Fibroblast of pulmonary artery (primary cell): ENCODE results near the gene ABCA12.

Experiments
- DNase-seq: peaks from one replicate; pipeline ENCODE4 v3.0.0-alpha.2; 2010; ENCODE audit warnings: low read depth
- H3K4me3 ChIP-seq: replicated peaks from 2 replicates; pipeline ENCODE4 v1.5.1; 2011; ENCODE audit warnings: low read depth, mild to moderate bottlenecking, control low read depth, low read length, moderate library complexity
- TF ChIP-seq, protein P1 (sequence below): IDR thresholded peaks from 2 replicates; pipeline ENCODE4 v1.5.1; 2011; ENCODE audit warnings: mild to moderate bottlenecking, control low read depth, low read length, inconsistent platforms; ENCODE audit errors: missing control alignments

The ABCA12 gene

DNA sequence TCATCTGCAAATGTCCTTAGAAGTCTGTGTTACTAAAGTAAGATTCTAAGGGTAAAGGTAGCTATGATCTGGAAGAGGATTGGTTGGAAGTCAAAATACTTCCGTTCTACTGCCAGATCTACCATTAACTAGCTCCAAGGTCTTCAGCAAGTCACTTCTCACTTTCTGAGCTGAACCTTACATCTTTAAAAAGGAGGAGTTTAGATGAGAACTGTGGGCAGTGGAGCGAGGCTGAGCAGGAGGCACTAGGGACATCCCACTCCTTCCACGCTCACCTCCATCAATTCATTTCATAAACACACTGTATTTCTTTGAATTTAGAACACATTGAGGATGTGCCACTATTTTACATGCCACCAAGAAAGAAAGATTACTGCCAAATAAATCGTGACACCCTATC, 143.0 kb downstream of the ABCA12 start:
- TF ChIP-seq, protein P1, sequence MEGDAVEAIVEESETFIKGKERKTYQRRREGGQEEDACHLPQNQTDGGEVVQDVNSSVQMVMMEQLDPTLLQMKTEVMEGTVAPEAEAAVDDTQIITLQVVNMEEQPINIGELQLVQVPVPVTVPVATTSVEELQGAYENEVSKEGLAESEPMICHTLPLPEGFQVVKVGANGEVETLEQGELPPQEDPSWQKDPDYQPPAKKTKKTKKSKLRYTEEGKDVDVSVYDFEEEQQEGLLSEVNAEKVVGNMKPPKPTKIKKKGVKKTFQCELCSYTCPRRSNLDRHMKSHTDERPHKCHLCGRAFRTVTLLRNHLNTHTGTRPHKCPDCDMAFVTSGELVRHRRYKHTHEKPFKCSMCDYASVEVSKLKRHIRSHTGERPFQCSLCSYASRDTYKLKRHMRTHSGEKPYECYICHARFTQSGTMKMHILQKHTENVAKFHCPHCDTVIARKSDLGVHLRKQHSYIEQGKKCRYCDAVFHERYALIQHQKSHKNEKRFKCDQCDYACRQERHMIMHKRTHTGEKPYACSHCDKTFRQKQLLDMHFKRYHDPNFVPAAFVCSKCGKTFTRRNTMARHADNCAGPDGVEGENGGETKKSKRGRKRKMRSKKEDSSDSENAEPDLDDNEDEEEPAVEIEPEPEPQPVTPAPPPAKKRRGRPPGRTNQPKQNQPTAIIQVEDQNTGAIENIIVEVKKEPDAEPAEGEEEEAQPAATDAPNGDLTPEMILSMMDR: no peak
- H3K4me3 ChIP-seq: no peak overlapping the region
- DNase-seq: no peak

- TF ChIP-seq, protein P1: no peak
- DNase-seq: no peak
- H3K4me3 ChIP-seq: no peak overlapping the region
These were observed 145.5 kb downstream of the ABCA12 start for GRCh38 chr2:214992911-214993310.

DNA sequence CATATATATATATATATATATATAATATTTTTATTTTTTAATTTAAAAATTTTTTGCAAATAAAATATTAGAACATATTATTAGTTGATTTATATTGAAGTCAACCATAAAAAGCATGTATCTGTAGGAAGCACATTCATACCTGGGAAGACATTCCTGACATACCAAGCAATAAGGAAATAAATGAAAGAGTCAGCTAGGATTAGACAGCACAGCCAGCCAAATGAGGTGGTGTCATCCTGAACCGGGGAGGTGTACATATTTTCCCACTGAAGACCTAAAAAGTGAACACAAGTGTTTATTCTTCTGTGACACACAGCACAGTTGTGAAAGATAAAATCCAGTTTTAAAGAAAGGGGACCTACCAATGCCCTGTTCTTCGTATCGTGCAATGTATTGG, 149.2 kb downstream of the ABCA12 start:
- no peak for DNase-seq

GRCh38 chr2:214987261-214987660, 151.2 kb downstream of the ABCA12 start:
- TF ChIP-seq, protein P1: no peak
- no peak overlapping the region for H3K4me3 ChIP-seq
- DNase-seq: no peak

More for the DNA sequence above, 149.2 kb downstream of the ABCA12 start:
- H3K4me3 ChIP-seq: no peak overlapping the region
- TF ChIP-seq, protein P1: no peak

GRCh38 chr2:214985619-214986018, 152.8 kb downstream of the ABCA12 start:
- TF ChIP-seq, protein P1: no peak
- DNase-seq: no peak
- no peak overlapping the region for H3K4me3 ChIP-seq

DNA sequence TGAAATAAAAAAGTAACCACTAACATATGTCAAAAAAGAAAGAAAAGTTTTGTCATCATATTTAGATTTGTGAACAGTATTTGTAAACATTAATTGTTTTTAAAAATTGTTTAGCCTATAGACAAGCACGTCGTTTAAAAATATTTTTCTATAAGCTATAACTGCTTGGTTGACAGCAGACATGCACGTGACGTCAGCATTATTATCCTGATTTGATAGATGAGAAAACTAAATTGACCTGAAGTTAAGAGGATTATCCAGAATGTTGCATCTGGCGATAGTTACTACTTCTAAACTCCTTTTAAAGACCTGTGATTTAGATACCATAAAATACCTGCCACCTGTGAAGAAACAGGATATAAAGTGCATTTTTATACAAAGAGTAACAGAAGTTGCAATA, 172.0 kb downstream of the ABCA12 start:
- H3K4me3 ChIP-seq: no peak overlapping the region
- no peak for DNase-seq
- TF ChIP-seq, protein P1: no peak

DNA sequence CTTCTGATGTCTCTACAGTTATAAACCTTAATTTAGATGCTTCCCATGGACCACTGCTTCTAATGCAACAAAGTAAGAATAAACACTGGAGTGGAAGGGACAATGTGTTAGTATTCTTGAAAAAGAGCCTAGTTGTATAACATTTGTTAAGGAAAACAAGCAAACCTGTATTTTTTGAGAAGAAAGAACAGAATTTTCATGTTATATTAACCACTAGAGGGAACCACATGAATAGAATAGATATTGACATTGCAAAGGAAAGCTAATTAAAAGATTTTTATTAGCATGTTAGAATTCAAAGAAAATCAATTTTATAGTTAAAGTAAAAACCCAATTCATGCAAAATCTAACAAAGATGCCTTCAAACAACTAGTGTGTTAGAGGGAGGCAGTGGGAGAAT, 177.7 kb downstream of the ABCA12 start:
- TF ChIP-seq, protein P1: peak; percentile 7
- H3K4me3 ChIP-seq: no peak overlapping the region
- DNase-seq: peak; percentile 7
